Loucy (cell line): ENCODE results near the gene OOSP4A.

ENCODE experiments used
- H2AFZ ChIP-seq: fragments of 200-600 bp; sonication (generic); 2 replicates; pipeline ENCODE4 v1.6.0; 2016; ENCODE audit warnings: antibody characterized with exemption, mild to moderate bottlenecking, low read length, moderate library complexity
- H3F3A ChIP-seq: fragments of 200-600 bp; 2 replicates; pipeline ENCODE4 v1.6.0; 2016; ENCODE audit warnings: antibody characterized with exemption, low read depth, mild to moderate bottlenecking
- H3K27me3 ChIP-seq: fragments of 200-600 bp; sonication (generic); 2 replicates; pipeline ENCODE4 v1.6.1; 2014; ENCODE audit warnings: low read length, mild to moderate bottlenecking; ENCODE audit not compliant: insufficient read depth, poor library complexity, severe bottlenecking
- H3K36me3 ChIP-seq: fragments of 200-600 bp; sonication (generic); 2 replicates; pipeline ENCODE4 v1.6.1; 2016; ENCODE audit warnings: low read length; ENCODE audit not compliant: insufficient read depth
- H3K4me1 ChIP-seq: fragments of 200-600 bp; sonication (generic); 2 replicates; pipeline ENCODE4 v1.5.1; 2014; ENCODE audit warnings: low read length, mild to moderate bottlenecking; ENCODE audit not compliant: insufficient read depth, poor library complexity, severe bottlenecking
- H3K4me2 ChIP-seq: fragments of 200-600 bp; sonication (generic); 2 replicates; pipeline ENCODE4 v1.6.0; 2014; ENCODE audit warnings: antibody characterized with exemption, low read length, low read depth, mild to moderate bottlenecking; ENCODE audit not compliant: poor library complexity, severe bottlenecking
- H3K4me3 ChIP-seq: fragments of 200-600 bp; sonication (generic); 2 replicates; pipeline ENCODE4 v1.5.1; 2014; ENCODE audit warnings: low read length, mild to moderate bottlenecking, mixed read lengths; ENCODE audit not compliant: poor library complexity, severe bottlenecking
- H3K79me2 ChIP-seq: fragments of 200-600 bp; sonication (generic); 2 replicates; pipeline ENCODE4 v1.6.1; 2014; ENCODE audit warnings: low read length; ENCODE audit not compliant: insufficient read depth
- H3K9ac ChIP-seq: fragments of 200-600 bp; sonication (generic); 2 replicates; pipeline ENCODE4 v1.6.0; 2014; ENCODE audit warnings: mild to moderate bottlenecking, low read depth, low read length, moderate library complexity; ENCODE audit not compliant: poor library complexity, severe bottlenecking
- H3K9me2 ChIP-seq: fragments of 200-600 bp; sonication (generic); replicated peaks from 2 replicates; pipeline ENCODE4 v1.6.1; 2016; ENCODE audit warnings: low read depth, low read length, mixed read lengths
- H3K9me3 ChIP-seq: fragments of 200-600 bp; sonication (generic); 2 replicates; pipeline ENCODE4 v1.6.1; 2014; ENCODE audit warnings: mild to moderate bottlenecking, antibody characterized with exemption, low read length, low read depth; ENCODE audit not compliant: insufficient read depth
- H4K20me1 ChIP-seq: fragments of 200-600 bp; sonication (generic); 2 replicates; pipeline ENCODE4 v1.6.0; 2014; ENCODE audit warnings: antibody characterized with exemption, low read length, mild to moderate bottlenecking; ENCODE audit not compliant: insufficient read depth, poor library complexity, severe bottlenecking
- EZH2phosphoT487 ChIP-seq: fragments of 200-600 bp; IDR thresholded peaks from 2 replicates; pipeline ENCODE4 v1.6.1; 2018; ENCODE audit warnings: antibody characterized with exemption, mild to moderate bottlenecking, moderate library complexity, borderline replicate concordance
- TF ChIP-seq, protein P1 (sequence below): fragments of 200-600 bp; sonication (generic); conservative IDR thresholded peaks from 2 replicates; pipeline ENCODE4 v1.5.1; 2014; ENCODE audit warnings: mild to moderate bottlenecking, antibody characterized with exemption, low read length

Gene OOSP4A

DNA sequence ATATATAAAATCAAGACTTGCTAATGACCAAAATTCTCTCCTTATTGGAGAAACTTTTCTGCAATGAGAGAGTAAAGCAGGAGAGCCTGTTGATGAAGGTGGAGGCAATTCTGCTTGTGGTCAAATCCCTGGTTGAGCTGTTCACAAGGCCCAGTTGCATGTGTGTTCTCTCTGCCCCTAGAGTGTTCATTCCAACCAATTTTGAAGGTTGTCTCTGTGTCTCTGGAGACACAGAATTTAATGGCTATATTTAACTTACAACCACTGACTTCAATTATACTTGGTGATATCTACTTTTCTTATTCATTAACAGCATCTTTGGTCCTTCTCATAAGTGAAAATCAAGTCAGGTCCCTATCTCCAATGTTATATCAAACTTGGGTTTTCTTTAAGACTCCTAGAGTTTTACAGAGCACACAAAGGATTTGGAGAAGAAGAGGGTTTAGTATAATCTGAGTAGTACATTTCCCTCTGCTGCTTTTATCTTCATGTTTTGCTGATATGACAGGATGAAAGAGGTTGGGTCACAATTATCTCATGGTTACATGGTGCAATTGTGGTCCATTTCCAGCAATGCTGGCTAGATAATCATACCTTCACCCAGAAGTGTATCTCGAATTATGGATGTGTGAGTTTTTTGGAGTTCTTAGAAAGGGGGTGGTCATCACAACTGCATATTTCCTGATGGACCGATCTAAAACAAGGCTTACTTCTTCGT is 4.0 kb downstream of the OOSP4A start:
- no peak for TF ChIP-seq EZH2phosphoT487
- TF ChIP-seq, protein P1, sequence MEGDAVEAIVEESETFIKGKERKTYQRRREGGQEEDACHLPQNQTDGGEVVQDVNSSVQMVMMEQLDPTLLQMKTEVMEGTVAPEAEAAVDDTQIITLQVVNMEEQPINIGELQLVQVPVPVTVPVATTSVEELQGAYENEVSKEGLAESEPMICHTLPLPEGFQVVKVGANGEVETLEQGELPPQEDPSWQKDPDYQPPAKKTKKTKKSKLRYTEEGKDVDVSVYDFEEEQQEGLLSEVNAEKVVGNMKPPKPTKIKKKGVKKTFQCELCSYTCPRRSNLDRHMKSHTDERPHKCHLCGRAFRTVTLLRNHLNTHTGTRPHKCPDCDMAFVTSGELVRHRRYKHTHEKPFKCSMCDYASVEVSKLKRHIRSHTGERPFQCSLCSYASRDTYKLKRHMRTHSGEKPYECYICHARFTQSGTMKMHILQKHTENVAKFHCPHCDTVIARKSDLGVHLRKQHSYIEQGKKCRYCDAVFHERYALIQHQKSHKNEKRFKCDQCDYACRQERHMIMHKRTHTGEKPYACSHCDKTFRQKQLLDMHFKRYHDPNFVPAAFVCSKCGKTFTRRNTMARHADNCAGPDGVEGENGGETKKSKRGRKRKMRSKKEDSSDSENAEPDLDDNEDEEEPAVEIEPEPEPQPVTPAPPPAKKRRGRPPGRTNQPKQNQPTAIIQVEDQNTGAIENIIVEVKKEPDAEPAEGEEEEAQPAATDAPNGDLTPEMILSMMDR: no peak
- Histone ChIP-seq H3K4me3 (no peak overlapping the region), H3K4me2 (no peak overlapping the region), H3K9me3 (no peaks in the 10 kb centered on the region), H3K79me2 (no peaks in the 10 kb centered on the region), H3K9me2 (no peaks in the 10 kb centered on the region), H3F3A (no peaks in the 10 kb centered on the region), H2AFZ (no peak overlapping the region), H3K27me3 (no peaks in the 10 kb centered on the region), H4K20me1 (no peaks in the 10 kb centered on the region), H3K36me3 (no peaks in the 10 kb centered on the region), H3K9ac (no peak overlapping the region), H3K4me1 (peaks cover 4% of the 10 kb centered on the region)

DNA sequence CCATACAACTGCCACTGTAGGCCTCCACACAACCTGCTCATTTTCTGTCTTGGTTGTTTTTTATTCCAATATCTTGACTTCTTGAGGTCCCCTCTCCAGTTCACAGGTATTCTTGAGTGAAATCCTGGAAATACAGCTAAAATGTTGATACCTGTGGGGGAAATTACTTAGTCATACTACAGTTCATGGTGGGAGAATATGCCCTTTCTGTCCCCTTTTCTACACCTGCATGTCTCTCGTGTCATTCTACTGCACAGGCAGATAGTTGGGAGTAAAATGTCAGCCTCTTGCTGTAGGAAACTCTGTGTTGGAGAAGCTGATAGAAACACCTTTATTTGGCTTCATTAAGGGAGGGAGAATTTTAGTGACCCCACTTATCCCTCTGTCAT is 4.6 kb downstream of the OOSP4A start:
- no peak overlapping the region for H3K4me3 ChIP-seq
- no peaks in the 10 kb centered on the region for H3K9me2 ChIP-seq
- H3K4me1 ChIP-seq: peaks cover 4% of the 10 kb centered on the region
- no peaks in the 10 kb centered on the region for H3K36me3 ChIP-seq
- TF ChIP-seq, protein P1: no peak
- no peak for TF ChIP-seq EZH2phosphoT487
- H4K20me1 ChIP-seq: no peaks in the 10 kb centered on the region
- no peak overlapping the region for H3K4me2 ChIP-seq
- H3K79me2 ChIP-seq: no peaks in the 10 kb centered on the region
- no peaks in the 10 kb centered on the region for H3F3A ChIP-seq
- no peaks in the 10 kb centered on the region for H3K9me3 ChIP-seq
- no peak overlapping the region for H3K9ac ChIP-seq
- H2AFZ ChIP-seq: no peak overlapping the region
- no peaks in the 10 kb centered on the region for H3K27me3 ChIP-seq

DNA sequence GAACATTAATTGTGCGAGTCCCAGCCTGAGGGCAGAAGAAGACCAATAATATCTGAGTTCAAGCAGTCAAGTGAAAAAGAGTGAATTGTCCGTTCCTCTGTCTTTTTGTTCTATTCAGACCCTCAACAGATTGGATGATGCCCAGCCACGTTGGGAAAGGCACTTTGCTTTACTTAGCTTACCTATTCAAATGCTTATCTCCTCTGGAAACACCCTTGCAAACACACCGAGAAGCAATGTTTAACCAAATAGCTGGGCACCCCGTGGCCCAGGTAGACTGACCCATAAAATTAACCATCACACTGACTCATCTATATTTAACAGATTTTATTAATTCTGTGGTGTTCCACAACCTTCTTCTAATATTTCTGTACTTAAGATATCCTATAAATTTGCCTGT is 9.3 kb downstream of the OOSP4A start:
- no peak overlapping the region for H2AFZ ChIP-seq

More for the DNA sequence above, 9.3 kb downstream of the OOSP4A start:
- Histone ChIP-seq H3F3A (no peaks in the 10 kb centered on the region), H3K4me3 (no peak overlapping the region), H3K4me1 (no peaks in the 10 kb centered on the region), H3K9me3 (no peaks in the 10 kb centered on the region), H3K36me3 (no peaks in the 10 kb centered on the region), H3K79me2 (no peaks in the 10 kb centered on the region), H3K27me3 (no peaks in the 10 kb centered on the region), H3K4me2 (no peak overlapping the region), H4K20me1 (no peaks in the 10 kb centered on the region), H3K9me2 (no peaks in the 10 kb centered on the region), H3K9ac (no peak overlapping the region)
- TF ChIP-seq, protein P1: no peak
- no peak for TF ChIP-seq EZH2phosphoT487
